GM19099 (cell line): ENCODE data around the gene PPRC1.
A peak's percentile ranks its signal among the peaks of the same experiment; 100 is the strongest.

Source experiments
- POLR2A ChIP-seq: IDR thresholded peaks from 3 replicates; pipeline ENCODE4 v1.6.1; 2011; ENCODE audit warnings: low read depth; ENCODE audit not compliant: insufficient read length; ENCODE audit errors: extremely low read depth

PPRC1 gene

GRCh38 chr10:102133373-102134195 lies 744 bp downstream of the PPRC1 start:
- no peak for TF ChIP-seq POLR2A

GRCh38 chr10:102134416-102134815 lies 1.6 kb downstream of the PPRC1 start:
- TF ChIP-seq POLR2A: no peak

DNA sequence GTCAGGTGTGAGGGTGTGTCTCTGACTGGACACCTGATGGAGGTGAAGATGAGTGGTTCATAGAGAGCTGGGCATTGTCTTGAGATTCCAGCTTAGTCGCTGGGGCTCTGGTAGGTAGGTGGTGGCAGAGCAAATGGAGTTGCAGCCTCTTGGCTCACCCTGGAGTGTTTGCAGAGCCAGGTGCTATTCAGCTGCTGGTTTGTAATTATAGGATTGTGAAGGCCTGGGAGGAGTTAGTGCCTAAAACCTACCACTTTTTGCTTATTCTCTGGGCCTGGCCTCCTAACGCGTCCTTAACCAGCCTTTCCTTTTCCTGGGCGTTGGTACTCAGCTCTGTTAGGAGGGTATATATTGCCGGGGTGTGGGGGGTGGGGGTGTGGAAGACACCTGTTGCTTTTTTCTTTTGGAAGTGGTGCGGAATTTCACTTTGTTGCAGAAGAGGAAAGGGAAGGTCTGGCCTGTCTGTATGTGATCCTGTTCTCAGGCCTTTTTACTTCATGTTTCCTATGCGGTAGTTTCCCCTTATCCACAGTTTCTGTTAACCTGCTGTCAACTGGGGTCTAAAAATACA lies 3.2 kb downstream of the PPRC1 start:
- TF ChIP-seq POLR2A: no peak

DNA sequence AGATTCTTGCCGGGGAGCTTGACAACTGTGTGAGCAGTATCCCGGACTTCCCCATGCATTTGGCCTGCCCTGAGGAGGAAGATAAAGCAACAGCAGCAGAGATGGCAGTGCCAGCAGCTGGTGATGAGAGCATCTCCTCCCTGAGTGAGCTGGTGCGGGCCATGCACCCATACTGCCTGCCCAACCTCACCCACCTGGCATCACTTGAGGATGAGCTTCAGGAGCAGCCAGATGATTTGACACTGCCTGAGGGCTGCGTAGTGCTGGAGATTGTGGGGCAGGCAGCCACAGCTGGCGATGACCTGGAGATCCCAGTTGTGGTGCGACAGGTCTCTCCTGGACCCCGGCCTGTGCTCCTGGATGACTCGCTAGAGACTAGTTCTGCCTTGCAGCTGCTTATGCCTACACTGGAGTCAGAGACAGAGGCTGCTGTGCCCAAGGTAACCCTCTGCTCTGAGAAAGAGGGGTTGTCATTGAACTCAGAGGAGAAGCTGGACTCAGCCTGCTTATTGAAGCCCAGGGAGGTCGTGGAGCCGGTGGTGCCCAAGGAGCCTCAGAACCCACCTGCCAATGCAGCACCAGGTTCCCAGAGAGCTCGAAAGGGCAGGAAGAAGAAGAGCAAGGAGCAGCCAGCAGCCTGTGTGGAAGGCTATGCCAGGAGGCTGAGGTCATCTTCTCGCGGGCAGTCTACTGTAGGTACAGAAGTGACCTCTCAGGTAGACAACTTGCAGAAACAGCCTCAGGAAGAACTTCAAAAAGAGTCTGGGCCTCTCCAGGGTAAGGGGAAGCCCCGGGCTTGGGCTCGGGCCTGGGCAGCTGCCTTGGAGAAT lies 6.7 kb downstream of the PPRC1 start:
- TF ChIP-seq POLR2A: no peak

DNA sequence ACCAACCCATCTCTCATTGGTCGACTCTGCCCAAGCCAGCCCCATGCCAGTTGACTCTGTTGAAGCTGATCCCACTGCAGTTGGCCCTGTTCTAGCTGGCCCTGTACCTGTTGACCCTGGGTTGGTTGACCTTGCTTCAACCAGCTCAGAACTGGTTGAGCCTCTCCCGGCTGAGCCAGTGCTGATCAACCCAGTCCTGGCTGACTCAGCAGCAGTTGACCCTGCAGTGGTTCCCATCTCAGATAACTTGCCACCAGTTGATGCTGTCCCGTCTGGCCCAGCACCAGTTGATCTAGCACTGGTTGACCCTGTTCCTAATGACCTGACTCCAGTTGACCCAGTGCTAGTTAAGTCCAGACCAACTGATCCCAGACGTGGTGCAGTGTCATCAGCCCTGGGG lies 7.4 kb downstream of the PPRC1 start:
- TF ChIP-seq POLR2A: no peak

DNA sequence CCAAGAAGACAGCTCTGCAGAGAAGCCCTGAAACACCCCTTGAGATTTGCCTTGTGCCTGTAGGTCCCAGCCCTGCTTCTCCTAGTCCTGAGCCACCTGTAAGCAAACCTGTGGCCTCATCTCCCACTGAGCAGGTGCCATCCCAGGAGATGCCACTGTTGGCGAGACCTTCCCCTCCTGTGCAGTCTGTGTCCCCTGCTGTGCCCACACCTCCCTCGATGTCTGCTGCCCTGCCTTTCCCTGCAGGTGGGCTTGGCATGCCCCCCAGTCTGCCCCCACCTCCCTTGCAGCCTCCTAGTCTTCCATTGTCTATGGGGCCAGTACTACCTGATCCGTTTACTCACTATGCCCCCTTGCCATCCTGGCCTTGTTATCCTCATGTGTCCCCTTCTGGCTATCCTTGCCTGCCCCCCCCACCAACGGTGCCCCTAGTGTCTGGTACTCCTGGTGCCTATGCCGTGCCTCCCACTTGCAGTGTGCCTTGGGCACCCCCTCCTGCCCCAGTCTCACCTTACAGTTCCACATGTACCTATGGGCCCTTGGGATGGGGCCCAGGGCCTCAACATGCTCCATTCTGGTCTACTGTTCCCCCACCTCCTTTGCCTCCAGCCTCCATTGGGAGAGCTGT lies 8.2 kb downstream of the PPRC1 start:
- TF ChIP-seq POLR2A: no peak

- no peak for TF ChIP-seq POLR2A
Observed at GRCh38 chr10:102141583-102142107, 8.8 kb downstream of the PPRC1 start.

GRCh38 chr10:102146971-102147428 lies 14.2 kb downstream of the PPRC1 start:
- peak; percentile 35 for TF ChIP-seq POLR2A

DNA sequence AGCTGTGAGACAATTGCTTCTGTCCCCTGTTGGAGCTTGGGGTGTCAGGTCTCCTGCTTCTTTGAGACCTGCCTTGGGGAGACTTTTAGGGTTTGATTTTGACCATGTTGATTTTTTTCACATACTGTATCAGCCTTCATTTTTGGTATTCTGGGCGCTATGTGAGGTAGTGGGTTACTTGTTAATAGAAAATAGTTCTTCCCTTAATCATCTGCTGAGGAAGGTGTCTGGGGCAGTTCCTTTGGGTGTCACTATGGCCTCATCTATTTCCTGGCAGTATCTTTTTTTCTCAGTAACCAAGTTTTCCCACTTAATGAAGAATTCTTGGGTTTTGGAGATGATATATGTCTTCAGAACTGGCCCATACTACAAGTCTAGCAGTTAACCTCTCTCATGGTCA lies 14.7 kb downstream of the PPRC1 start:
- TF ChIP-seq POLR2A: peak; percentile 7

GRCh38 chr10:102148275-102148674 lies 15.4 kb downstream of the PPRC1 start:
- TF ChIP-seq POLR2A: no peak

DNA sequence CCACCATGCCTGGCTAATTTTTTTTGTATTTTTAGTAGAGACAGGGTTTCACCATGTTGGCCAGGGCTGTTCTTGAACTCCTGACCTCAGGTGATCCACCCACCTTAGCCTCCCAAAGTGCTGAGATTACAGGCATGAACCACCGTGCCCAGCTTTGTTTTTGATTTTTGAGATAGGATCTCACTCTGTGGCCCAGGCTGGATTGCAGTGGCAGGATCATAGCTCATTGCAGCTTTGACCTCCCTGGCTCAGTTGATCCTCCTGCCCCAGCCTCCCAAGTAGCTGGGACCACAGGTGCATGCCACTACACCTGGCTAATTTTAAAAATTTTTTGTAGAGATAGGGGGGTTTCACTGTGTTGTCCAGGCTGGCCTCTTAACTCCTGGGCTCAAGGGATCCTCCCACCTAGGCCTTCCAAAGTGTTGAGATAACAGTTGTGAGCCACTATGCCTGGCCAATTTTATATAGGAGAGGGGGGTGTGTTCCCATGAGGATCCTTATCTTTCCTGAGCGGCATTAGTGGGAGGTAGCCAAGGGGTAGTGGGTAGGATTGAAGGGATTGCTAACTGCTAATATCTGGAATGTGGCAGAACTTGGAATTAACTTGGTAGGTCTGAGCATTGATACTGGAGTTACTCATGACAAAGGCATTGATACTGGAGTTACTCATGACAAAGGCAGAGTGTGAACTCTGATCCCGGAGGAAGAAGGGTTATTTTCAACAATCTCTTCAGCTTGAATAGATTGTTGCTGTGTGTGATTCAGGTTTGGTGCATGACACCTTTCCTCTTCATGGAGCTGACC lies 18.3 kb downstream of the PPRC1 start:
- no peak for TF ChIP-seq POLR2A

DNA sequence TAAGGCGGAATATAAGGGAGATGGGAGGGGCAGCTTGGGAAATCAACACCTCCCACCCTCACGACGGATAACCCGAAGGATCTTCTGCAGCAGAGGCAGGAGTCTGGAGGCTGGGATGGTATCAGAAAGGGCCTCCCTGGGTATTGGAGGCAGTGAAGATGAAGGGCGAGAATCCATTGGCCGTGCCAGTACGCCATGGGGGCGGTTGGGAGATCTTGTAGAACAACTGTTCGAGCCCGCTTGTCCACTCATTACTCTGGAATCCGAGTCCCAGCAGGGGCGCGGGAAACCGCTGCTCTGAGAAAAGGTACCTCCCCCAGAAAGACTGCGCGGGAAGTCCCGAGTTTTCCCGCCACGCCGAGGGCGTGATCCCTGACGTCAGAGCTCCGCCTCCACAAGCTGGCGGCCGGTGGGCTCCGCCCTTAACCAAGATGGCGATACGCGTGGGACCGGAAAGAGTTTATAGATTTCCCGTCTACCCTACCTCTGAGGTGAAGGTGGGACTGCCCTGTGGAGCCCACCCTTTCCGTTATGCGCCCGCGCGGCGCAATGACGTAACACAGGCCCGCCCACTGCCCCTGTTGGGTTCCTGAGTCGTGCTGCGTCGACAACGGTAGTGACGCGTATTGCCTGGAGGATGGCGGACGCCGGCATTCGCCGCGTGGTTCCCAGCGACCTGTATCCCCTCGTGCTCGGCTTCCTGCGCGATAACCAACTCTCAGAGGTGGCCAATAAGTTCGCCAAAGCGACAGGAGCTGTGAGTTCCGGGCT lies 19.1 kb downstream of the PPRC1 start, which contains the start of gene NOLC1:
TSS of gene NOLC1 (plus strand) at position 616 of the 771 bp plus-strand sequence. CDS start at position 638, 22 bp downstream.
- peak; percentile 91 for TF ChIP-seq POLR2A

- TF ChIP-seq POLR2A: no peak
Observed at GRCh38 chr10:102152545-102152890, 19.7 kb downstream of the PPRC1 start.
